Parathyroid adenoma (tissue), 2 donors: Measurements from ENCODE around the gene NAA50.

Source experiments
- H2AFZ ChIP-seq: fragments of 300-600 bp; sonication (generic); one replicate; pipeline ENCODE4 v1.7.0; 2017; ENCODE audit warnings: antibody characterized with exemption, mild to moderate bottlenecking
- H3K27ac ChIP-seq: fragments of 300-600 bp; sonication (generic); one replicate; pipeline ENCODE4 v1.7.0; 2017
- H3K27me3 ChIP-seq: fragments of 300-600 bp; sonication (generic); one replicate; pipeline ENCODE4 v1.7.0; 2017; ENCODE audit warnings: low read length; ENCODE audit not compliant: control insufficient read depth, insufficient read depth
- H3K36me3 ChIP-seq: fragments of 300-600 bp; sonication (generic); one replicate; pipeline ENCODE4 v1.7.0; 2017; ENCODE audit warnings: low read length; ENCODE audit not compliant: control insufficient read depth, insufficient read depth
- H3K4me1 ChIP-seq: fragments of 300-600 bp; sonication (generic); one replicate; pipeline ENCODE4 v1.7.0; 2017; ENCODE audit warnings: control low read depth
- H3K4me2 ChIP-seq: fragments of 300-600 bp; sonication (generic); one replicate; pipeline ENCODE4 v1.7.0; 2017; ENCODE audit warnings: low read length
- H3K4me3 ChIP-seq: fragments of 300-600 bp; sonication (generic); one replicate; pipeline ENCODE4 v1.7.0; 2017; ENCODE audit warnings: low read depth, low read length
- H3K79me2 ChIP-seq: fragments of 300-600 bp; sonication (generic); one replicate; pipeline ENCODE4 v1.7.0; 2017; ENCODE audit warnings: control low read depth
- H3K9ac ChIP-seq: fragments of 300-600 bp; sonication (generic); one replicate; pipeline ENCODE4 v1.7.0; 2017; ENCODE audit warnings: mild to moderate bottlenecking
- H3K9me3 ChIP-seq: fragments of 300-600 bp; sonication (generic); one replicate; pipeline ENCODE4 v1.7.0; 2017; ENCODE audit warnings: low read length; ENCODE audit not compliant: control insufficient read depth
- CTCF ChIP-seq: fragments of 300-600 bp; sonication (generic); IDR thresholded peaks from one replicate; pipeline ENCODE4 v1.7.0; 2017; ENCODE audit warnings: antibody characterized with exemption, mild to moderate bottlenecking
- donor health status: primary hyperparathyroidism.

Gene NAA50

DNA sequence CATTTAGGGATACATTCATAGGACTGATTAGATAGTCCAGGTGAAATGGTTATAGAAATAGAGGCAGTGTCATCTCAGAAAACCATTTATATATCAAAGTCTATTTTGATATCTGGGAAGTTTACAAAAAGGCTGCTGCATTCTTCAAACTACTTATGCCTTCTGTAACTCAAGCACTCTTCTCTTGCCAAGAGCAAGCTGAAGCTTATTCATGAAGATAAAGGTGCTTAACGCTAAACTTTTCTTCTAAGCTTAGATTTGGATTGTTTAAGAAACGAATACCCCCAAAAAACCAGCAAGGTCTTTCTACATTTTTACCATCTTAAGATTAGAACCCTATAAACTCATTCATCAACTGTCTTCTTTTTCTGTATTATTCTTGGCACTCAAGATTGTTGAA lies 26.3 kb downstream of the NAA50 start:
- Histone ChIP-seq H3K9me3 (no peaks in the 10 kb centered on the region), H3K4me3 (no peak overlapping the region), H3K27ac (no peak overlapping the region), H2AFZ (no peak overlapping the region), H3K9ac (no peak overlapping the region), H3K4me1 (no peaks in the 10 kb centered on the region), H3K36me3 (no peaks in the 10 kb centered on the region), H3K27me3 (no peaks in the 10 kb centered on the region), H3K79me2 (peaks cover 4% of the 10 kb centered on the region), H3K4me2 (no peak overlapping the region)
- no peak for TF ChIP-seq CTCF

- H3K79me2 ChIP-seq: no peaks in the 10 kb centered on the region
- no peak overlapping the region for H3K4me2 ChIP-seq
- H3K4me3 ChIP-seq: no peak overlapping the region
- no peaks in the 10 kb centered on the region for H3K4me1 ChIP-seq
- H3K27ac ChIP-seq: no peak overlapping the region
- no peaks in the 10 kb centered on the region for H3K27me3 ChIP-seq
- TF ChIP-seq CTCF: no peak
- no peaks in the 10 kb centered on the region for H3K9me3 ChIP-seq
- no peak overlapping the region for H3K9ac ChIP-seq
- no peaks in the 10 kb centered on the region for H3K36me3 ChIP-seq
- H2AFZ ChIP-seq: no peak overlapping the region
Observed at GRCh38 chr3:113719294-113719693, 26.8 kb downstream of the NAA50 start.

- Histone ChIP-seq H3K4me2 (no peak overlapping the region), H3K9ac (no peak overlapping the region), H3K27ac (no peak overlapping the region), H3K79me2 (no peaks in the 10 kb centered on the region), H2AFZ (no peak overlapping the region), H3K4me3 (no peak overlapping the region), H3K27me3 (no peaks in the 10 kb centered on the region), H3K4me1 (no peaks in the 10 kb centered on the region), H3K9me3 (no peaks in the 10 kb centered on the region), H3K36me3 (no peaks in the 10 kb centered on the region)
- TF ChIP-seq CTCF: no peak
Observed at GRCh38 chr3:113717818-113718217, 28.2 kb downstream of the NAA50 start.

DNA sequence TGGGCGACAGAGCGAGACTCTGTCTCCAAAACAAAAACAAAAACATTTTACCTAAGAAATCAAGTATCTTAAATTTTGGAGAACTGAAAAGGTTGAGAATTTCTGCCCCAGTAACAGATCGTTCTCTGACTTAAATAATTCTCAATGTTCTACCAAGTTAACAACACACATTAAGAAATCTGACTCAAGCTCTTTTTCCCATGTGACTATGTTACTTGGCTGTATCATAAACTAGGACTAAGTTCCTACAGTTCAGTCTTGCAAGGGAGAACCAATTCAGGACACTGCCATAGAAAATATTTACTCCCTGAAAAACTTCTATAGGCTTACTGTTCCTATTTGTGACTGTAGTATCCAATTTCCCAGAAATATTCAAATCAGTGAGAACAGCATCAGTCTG lies 28.7 kb downstream of the NAA50 start:
- Histone ChIP-seq H3K4me1 (no peaks in the 10 kb centered on the region), H3K9ac (no peak overlapping the region), H3K27ac (no peak overlapping the region), H3K4me3 (no peak overlapping the region), H3K27me3 (no peaks in the 10 kb centered on the region), H3K4me2 (no peak overlapping the region), H3K36me3 (no peaks in the 10 kb centered on the region), H3K79me2 (no peaks in the 10 kb centered on the region), H3K9me3 (no peaks in the 10 kb centered on the region), H2AFZ (no peak overlapping the region)
- TF ChIP-seq CTCF: no peak

DNA sequence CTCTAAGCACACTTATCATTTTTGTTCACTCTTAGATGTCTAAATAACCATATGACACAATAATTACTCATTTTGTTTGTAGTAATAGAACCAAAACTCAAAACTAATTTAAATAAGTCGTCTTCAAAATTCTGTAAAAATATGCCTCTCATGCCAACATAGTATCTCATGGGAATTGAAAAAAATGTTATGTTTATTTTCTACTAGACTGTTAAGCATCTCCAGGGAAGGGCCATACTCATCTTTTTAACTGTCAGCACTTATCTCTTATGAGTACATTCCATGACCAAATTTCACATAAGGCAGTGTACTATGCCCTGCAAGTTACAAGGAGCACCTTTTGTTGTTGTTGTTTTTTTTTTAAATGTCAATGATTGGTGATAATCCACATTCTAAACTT lies 31.3 kb downstream of the NAA50 start:
- TF ChIP-seq CTCF: no peak
- Histone ChIP-seq H3K9ac (no peak overlapping the region), H3K9me3 (no peaks in the 10 kb centered on the region), H3K27ac (no peak overlapping the region), H3K36me3 (no peaks in the 10 kb centered on the region), H3K79me2 (no peaks in the 10 kb centered on the region), H3K4me3 (no peak overlapping the region), H2AFZ (no peak overlapping the region), H3K27me3 (no peaks in the 10 kb centered on the region), H3K4me2 (no peak overlapping the region), H3K4me1 (no peaks in the 10 kb centered on the region)
